HG02623 (cell line): Measurements from ENCODE around the gene PRKN.

Experiments
- ATAC-seq: cut with Tn5 transposase; IDR thresholded peaks from one replicate; pipeline ENCODE4 v1.9.1; 2021; ENCODE audit warnings: moderate library complexity; ENCODE audit not compliant: unreplicated experiment

PRKN gene

DNA sequence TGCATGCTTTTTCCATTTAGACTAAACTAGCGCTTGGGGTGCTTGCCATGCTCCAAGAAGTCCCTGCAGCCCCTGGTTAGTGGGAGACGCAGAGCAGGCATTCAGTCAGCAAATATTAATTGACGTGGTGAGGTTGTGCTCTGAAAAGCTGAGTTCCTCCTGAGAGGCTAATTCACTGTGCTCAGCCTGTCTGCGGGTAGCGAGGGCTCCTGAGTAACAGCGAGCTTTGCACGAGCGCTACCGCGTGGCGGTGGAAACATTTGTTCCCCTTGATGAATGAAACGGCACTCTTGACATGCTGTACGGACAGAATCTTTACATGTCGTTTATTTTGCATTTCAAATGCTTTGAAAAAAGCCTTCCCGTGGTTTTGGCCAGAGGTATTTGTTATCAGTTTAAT lies 1283.1 kb downstream of the PRKN start:
- ATAC-seq = no peak

- no peak for ATAC-seq
Measured at GRCh38 chr6:161443848-161444247, 1283.7 kb downstream of the PRKN start.

DNA sequence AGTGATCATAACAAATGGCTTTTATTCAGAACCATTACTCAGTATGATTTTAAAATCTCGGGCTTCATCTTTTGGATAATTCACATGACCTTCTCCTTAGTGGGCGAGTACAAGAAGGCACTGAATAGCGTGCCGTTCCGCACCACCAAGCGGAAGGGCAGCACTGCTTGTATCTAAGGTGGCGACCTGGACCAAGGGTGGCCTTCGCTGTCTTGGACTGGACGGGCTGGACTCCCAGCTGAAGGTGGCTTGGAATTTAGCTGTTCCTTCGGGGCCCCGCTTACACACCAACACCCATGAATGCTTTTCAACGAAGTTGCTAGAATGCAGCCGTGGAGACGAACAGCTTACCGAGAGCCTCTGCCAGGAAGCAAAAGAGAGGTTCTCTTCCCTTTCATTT lies 1285.1 kb downstream of the PRKN start:
- ATAC-seq = no peak

DNA sequence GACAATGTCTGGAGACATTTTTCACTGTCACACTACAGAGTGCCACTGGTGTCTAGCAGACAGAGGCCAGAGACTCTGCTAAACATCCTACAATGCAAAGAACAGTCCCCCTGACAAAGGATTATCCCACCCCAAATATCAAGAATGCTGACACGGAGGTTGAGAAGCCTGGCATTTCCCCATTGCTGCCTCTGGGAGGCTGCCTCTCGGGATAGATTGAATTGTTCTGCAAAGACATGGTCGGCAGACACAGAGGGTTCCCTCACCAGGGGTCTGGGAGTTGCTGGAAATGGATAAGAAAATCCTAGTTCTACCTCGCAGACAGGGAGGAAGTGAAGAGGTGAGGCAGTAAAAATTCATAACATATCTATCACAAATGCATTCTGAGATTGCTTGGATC lies 1287.3 kb downstream of the PRKN start:
- no peak for ATAC-seq

GRCh38 chr6:161439093-161439492 lies 1288.5 kb downstream of the PRKN start:
- no peak for ATAC-seq

GRCh38 chr6:161438430-161439030 lies 1289.0 kb downstream of the PRKN start:
- ATAC-seq = no peak

- ATAC-seq = no peak
Measured at GRCh38 chr6:161437851-161438250, 1289.7 kb downstream of the PRKN start.

DNA sequence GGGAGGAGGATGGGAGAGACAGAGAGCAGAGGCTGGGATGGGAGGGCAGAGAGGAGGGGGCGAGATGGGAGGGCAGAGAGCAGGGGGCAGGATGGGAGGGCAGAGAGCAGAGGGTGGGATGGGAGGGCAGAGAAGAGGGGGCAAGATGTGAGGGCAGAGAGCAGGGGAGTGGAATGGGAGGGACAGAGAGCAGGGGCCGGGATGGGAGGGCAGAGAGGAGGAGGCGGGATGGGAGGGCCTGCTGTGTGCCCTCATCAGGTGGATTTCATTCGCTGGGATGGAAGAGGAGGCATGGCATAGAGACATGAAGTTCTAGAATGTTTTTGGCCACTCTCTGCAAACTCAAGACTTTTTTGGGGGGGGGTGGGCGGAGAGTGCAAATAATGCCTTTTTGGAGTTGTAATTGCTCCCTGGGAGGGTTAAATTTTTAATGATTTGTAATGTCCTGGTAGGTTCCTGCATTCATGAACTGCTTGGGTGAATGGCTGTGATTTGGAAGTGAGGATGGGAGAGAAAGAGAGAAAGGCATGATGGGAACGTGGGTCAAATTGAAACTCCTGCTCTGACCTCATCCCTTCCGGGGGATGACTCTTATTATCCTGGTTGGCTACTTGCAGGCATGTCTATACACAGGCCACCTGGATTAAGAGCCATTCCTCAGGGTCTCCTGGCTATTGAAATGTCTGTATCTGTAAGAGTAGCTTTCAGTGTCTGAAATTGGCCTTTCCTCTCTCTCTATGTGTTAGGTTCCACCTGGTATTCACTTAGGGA lies 1291.3 kb downstream of the PRKN start:
- ATAC-seq = no peak

- ATAC-seq = no peak
Measured at GRCh38 chr6:161435748-161436070, 1291.9 kb downstream of the PRKN start.

- no peak for ATAC-seq
Measured at GRCh38 chr6:161434921-161435747, 1292.4 kb downstream of the PRKN start.

- no peak for ATAC-seq
Measured at GRCh38 chr6:161434350-161434749, 1293.2 kb downstream of the PRKN start.

- no peak for ATAC-seq
Measured at GRCh38 chr6:161432546-161432945, 1295.0 kb downstream of the PRKN start.

- no peak for ATAC-seq
Measured at GRCh38 chr6:161429921-161430490, 1297.6 kb downstream of the PRKN start.

DNA sequence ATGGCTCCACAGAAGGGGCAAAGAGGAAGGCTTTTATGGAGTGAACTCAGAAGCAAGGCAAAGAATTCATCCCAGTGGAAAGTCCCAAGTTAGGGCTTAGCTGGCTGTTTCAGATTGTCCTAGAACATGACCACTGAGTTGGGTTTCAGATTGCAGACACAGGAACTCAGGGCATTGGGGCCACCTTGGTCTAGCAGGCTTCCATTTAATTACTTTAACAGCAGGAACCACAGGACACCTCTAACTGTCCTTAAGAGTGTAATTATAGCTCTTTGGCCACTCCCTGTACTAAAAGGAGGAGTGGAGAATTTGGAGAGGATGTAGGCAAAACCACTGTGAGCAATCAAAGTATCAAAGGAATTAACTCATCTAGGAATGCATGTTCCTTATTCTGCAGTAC lies 1303.1 kb downstream of the PRKN start:
- no peak for ATAC-seq

DNA sequence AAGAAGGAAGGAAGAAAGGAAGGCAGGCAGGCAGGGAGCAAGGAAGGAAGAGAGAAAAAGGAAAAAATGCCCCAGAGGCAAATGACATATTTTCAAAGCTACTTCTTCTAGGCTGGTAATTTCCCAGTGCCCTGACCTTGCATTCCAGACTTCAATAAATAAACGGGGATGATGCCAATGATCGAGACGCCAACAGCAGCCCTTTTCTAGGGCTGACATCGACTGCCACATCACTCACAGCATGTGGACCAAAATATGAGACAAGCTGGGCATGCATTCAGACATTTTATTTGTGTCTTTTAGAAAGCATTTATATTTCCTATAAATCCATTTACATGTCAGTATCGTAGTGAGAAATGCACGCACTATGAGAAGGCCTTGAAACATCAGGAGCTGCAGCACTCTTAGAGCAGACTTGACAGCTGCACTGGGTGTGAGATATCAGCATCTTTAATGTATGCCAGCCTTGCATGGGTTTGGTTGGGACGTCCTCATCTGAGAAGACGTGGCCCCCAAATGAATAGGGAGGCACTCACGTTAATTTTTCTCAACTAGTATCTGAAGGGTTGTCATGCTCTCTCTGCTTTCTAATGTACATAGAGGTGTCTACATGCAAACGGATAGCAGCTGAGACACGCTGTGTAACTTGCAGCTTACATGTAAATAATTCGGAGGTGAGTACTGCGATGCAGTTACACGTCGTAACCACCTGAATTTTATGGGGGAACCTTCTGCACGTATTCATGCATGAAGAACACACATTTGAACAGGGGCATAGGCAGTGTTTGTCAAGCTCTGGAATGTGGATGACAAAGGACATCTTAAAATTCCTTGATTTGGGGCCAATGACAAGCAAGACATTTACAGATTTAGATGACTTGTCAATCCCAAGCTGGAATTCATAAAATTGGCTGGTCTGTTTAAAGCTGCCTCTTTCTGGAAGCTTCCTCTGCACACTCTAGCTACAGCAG lies 1304.6 kb downstream of the PRKN start:
- no peak for ATAC-seq

DNA sequence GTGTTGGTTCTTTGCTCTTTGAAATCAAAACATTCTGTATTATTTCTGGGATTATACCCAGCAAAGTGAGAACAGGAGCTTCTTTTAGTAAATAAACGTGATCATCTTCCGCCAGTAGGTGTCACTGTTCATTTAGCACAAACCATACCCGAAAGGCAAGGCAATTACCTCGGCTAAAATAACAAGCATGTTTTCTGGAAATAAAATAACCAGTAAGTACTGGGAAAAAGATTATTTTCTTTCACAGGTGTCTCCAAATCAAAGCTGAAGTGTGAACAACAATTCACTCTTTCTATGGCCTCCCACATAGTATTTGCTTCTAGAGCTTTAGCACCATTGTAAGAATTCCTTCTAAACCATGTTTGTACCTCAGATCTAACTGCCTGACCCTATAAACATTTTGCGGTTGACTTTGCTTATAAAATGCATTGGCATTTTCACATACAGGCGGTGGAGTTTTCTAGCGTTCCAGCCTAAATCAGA lies 1309.1 kb downstream of the PRKN start:
- peak; percentile 68 for ATAC-seq

- no peak for ATAC-seq
Measured at GRCh38 chr6:161417717-161418462, 1309.7 kb downstream of the PRKN start.

DNA sequence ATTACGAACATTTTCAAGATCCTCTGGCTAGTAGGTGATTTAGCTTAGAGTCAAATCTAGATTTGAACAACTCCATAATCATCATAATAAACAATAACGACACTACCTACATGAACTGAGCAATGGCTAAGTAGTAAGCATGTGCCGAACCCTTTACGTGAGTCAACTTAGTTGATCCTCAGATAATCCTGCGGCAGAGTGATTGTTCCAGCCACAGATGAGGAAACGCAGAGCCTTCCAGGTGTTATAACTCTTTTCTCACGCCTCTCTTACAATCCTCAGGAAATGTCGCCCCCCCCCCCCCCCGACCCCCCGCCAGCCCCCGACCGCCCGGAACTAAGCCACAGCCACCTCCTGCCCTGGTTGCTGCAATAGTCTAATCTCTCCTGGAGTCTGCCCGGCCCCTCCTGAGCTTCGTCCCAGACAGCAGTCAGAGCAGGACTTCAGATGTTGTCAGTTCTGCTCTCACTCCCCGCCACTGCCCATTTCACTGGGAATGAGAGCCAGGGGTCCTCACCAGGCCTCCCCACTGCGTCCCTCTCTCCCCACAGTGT lies 1312.2 kb downstream of the PRKN start:
- ATAC-seq = no peak

DNA sequence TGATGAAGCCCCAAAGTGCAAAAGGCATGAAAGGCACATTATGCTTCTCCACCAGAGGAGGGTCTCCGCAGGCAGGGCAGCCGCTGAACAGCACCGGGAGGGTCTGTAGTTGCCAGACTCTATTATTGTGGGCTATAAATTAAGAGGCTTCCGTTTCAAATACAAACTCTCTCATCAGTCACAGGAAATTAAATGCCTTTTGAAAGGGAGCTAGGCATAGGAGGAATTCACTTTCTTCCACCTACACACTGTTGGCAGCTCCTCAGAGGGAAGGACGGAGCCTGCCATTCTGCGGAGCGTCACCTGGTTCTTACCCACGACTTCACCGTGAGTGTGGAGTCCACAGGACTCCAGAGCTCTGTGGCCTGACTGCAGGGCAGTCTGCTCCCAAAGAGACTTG lies 1312.9 kb downstream of the PRKN start:
- ATAC-seq = no peak
